Body of pancreas (tissue), 4 donors: ENCODE data around the gene PRR15L. TPM values are rescaled to one million over a fixed set of nuclear protein-coding genes. Genes with fewer than 3 reads are reported as not detected.

ENCODE experiments used
- ATAC-seq: fragments of 150-250 bp; one replicate; pipeline ENCODE4 v1.9.1; 2016
- DNase-seq, 4 donors: peaks; one replicate each; pipeline ENCODE4 v3.0.0-alpha.2; 2019
- H3K27ac ChIP-seq, 4 donors: fragments of 200-600 bp; sonication (generic); 1 replicate in 3 of 4; 2 replicates in 1 of 4; pipeline versions ENCODE4 v1.5.1 to v1.6.1; 2016 to 2019; ENCODE audit warnings: mild to moderate bottlenecking in 1 of 4, mixed read lengths in 1 of 4, moderate library complexity in 1 of 4
- H3K27me3 ChIP-seq, 2 donors: fragments of 200-600 bp; sonication (generic); one replicate each; pipeline ENCODE4 v1.6.0; 2016; ENCODE audit warnings: mild to moderate bottlenecking in 1 of 2
- H3K36me3 ChIP-seq, 2 donors: fragments of 200-600 bp; sonication (generic); replicated peaks in 1 of 2; 2 replicates each; pipeline ENCODE4 v1.5.1; 2016; ENCODE audit warnings: low read depth in 2 of 2; ENCODE audit not compliant: insufficient read depth in 1 of 2
- H3K4me1 ChIP-seq: fragments of 200-600 bp; sonication (generic); one replicate; pipeline ENCODE4 v1.6.0; 2016
- H3K4me3 ChIP-seq, 2 donors: fragments of 200-600 bp; sonication (generic); 1 replicate in 1 of 2; 2 replicates in 1 of 2; pipeline ENCODE4 v1.5.1; 2016 to 2019
- H3K9me3 ChIP-seq, 3 donors: fragments of 200-600 bp; sonication (generic); 1 replicate in 2 of 3; 2 replicates in 1 of 3; pipeline ENCODE4 v1.5.1; 2016
- CTCF ChIP-seq, 7 experiments: fragments of 450-650 bp in 4 of 7; fragments of 200-600 bp in 3 of 7; sonication (generic) in 3 of 7; IDR thresholded peaks; one replicate each; pipeline ENCODE4 v1.5.1; 2016 to 2019; ENCODE audit warnings: antibody characterized with exemption in 7 of 7
- POLR2A ChIP-seq, 3 donors: fragments of 450-650 bp; IDR thresholded peaks; one replicate each; pipeline ENCODE4 v1.6.1; 2016; ENCODE audit warnings: antibody characterized with exemption in 3 of 3, mild to moderate bottlenecking in 2 of 3
- WGBS, 2 donors: methylation state at CpG; one replicate each; pipeline ENCODE4 v1.1.5; 2017; 5-methylcytosine and 5-hydroxymethylcytosine counted together
- intact Hi-C: fragments of 100-400 bp; cut with DNase I; formaldehyde crosslinking; loops from one replicate; pipeline ENCODE4 v1.15.1; 2023
- total RNA-seq, 2 donors: library from RNA; depleted of rRNA; stranded (reverse); fragments of >200 nt; gene quantifications; one replicate each; pipeline ENCODE4 v1.1.0, GENCODE V29; 2016

PRR15L gene
- total RNA-seq, 2 donors from 2014 or later = 36.6 to 63.3 TPM

- Histone ChIP-seq H3K4me3 (no peak overlapping the region), H3K9me3 (no peaks in the 10 kb centered on the region), H3K27ac (no peak overlapping the region), H3K27me3 (no peaks in the 10 kb centered on the region), H3K36me3 (no peaks in the 10 kb centered on the region), H3K4me1 (no peaks in the 10 kb centered on the region)
- WGBS, 2 donors = 66 to 68% methylated on average over 4 of the region's 4 CpGs
- intact Hi-C loops = no loop called here
- ATAC-seq = no peak
- no peak for DNase-seq
- TF ChIP-seq CTCF (IDR thresholded peaks at IDR 0.05) (no peak), POLR2A (IDR thresholded peaks at IDR 0.05) (no peak)
These were observed 43.3 kb downstream of the PRR15L start for GRCh38 chr17:47914306-47914948.

GRCh38 chr17:47913050-47913449, 44.6 kb downstream of the PRR15L start:
- H3K4me1 ChIP-seq = no peaks in the 10 kb centered on the region
- DNase-seq (no peak), ATAC-seq (no peak)
- H3K9me3 ChIP-seq = no peaks in the 10 kb centered on the region
- 81 to 92% methylated on average over 2 of the region's 2 CpGs for WGBS, 2 donors
- no peak overlapping the region for H3K4me3 ChIP-seq
- intact Hi-C loops = no loop called here
- H3K36me3 ChIP-seq = no peaks in the 10 kb centered on the region
- H3K27me3 ChIP-seq = no peaks in the 10 kb centered on the region
- no peak overlapping the region for H3K27ac ChIP-seq
- no peak for TF ChIP-seq CTCF (IDR thresholded peaks at IDR 0.05)
- no peak for TF ChIP-seq POLR2A (IDR thresholded peaks at IDR 0.05)

- Histone ChIP-seq H3K27ac (no peak overlapping the region), H3K27me3 (no peaks in the 10 kb centered on the region), H3K9me3 (no peaks in the 10 kb centered on the region), H3K36me3 (no peaks in the 10 kb centered on the region), H3K4me1 (peaks cover 20% of the 10 kb centered on the region), H3K4me3 (no peak overlapping the region)
- ATAC-seq = no peak
- intact Hi-C loops = no loop called here
- DNase-seq = no peak
- 72 to 85% methylated on average over 8 of the region's 8 CpGs for WGBS, 2 donors
- no peak for TF ChIP-seq CTCF (IDR thresholded peaks at IDR 0.05)
These were observed 49.6 kb downstream of the PRR15L start for GRCh38 chr17:47907932-47908562.

GRCh38 chr17:47906443-47906842, 51.2 kb downstream of the PRR15L start:
- Histone ChIP-seq H3K4me1 (peaks cover 20% of the 10 kb centered on the region), H3K27ac (peak overlapping the region in 1 of 4 donors; percentile 72), H3K4me3 (no peak overlapping the region), H3K27me3 (no peaks in the 10 kb centered on the region), H3K9me3 (no peaks in the 10 kb centered on the region), H3K36me3 (no peaks in the 10 kb centered on the region)
- WGBS, 2 donors = 92 to 94% methylated on average over 3 of the region's 3 CpGs
- ATAC-seq = no peak
- no peak for DNase-seq
- TF ChIP-seq POLR2A (IDR thresholded peaks at IDR 0.05) (no peak), CTCF (IDR thresholded peaks at IDR 0.05) (no peak)
- intact Hi-C loops = no loop called here
